Middle frontal gyrus (tissue), 1 donor: Measurements from ENCODE around the gene FAM193A.
"Not testable (repeated sequence)": the region's sequence is repeated elsewhere in the genome, so short reads cannot be mapped to it uniquely, and the experiment has no call there.

ENCODE experiments used
- DNase-seq: peaks from one replicate; pipeline ENCODE4 v3.0.0-alpha.2; 2015; ENCODE audit warnings: low spot score; ENCODE audit errors: extremely low spot score

Gene FAM193A

DNA sequence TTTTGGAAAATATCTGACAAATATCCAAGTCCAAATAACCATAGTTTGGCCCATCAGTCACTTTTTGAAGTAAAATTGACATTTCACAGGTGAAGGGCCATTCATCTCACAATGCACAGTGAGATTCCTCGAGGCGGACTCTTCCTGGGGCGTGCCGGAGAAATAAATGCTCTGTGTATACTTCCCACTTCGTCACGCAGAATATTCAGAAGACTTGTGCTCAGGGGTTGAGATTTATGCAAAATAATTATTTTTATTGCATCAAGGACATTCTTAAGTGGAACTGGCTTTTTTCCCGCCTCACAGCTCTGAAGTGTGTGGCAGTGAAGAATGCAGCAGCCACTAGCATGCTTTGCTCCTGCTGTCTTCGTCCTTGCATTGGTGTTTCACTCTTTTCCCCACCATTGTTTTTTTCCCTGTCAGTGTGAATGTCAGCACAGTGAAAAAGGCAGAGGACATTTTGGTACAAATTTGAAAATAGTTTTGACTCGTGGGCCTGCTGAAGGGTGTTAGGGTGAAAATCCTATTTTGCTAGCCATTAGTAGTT is 70.6 kb downstream of the FAM193A start:
- DNase-seq, result no peak

DNA sequence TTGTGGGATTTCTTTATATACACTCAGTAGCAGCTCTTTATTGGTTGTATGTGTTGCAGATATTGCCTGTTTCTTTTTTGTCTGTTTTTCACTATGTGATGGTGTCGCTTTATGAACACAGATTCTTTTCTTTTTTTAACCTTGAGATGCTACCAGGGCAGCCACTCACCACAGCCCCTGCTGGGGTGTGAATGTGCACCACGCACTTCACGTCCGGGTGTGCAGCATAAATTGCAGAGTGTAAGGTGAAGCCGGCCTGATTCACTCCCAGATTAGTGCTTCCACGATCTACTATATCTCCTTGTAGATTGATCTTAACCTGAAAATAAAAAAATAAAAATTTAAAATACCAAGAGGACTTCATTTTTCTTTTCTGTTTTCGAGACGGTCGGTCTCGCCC is 71.4 kb downstream of the FAM193A start:
- no peak for DNase-seq

DNA sequence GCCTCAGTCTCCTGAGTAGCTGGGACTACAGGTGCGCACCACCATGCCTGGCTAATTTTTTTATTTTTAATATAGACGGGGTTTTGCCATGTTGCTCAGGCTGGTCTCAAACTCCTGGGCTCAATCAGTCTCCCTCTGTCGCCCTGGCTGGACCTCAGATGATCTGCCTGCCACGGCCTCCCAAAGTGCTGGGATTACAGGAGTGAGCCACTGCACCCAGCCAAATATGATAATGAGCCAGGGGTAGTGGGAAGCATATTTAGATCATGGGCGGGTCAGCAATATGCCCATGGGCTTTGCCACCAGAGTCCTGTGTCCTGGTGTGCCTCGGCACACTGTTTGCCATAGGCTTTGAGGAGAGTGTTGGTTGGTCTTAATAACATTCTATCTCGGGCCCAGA is 71.8 kb downstream of the FAM193A start:
- no peak for DNase-seq

- no peak for DNase-seq
Measured at GRCh38 chr4:2615821-2616220, 79.4 kb downstream of the FAM193A start.

- no peak for DNase-seq
Measured at GRCh38 chr4:2617955-2618354, 81.5 kb downstream of the FAM193A start.

DNA sequence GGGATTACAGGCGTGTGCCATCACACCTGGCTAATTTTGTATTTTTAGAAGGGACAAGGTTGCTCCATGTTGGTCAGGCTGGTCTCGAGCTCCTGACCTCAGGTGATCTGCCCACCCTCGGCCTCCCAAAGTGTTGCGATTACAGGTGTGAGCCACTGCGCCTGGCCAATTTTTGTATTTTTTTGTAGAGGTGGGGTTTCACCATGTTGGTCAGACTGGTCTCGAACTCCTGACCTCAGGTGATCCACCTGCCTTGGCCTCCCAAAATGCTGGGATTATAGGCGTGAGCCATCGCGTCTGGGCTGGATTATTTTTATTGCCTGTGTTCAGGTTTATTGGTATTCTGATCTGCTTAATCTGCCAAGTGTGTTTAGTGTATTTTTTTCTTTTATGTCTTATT is 82.3 kb downstream of the FAM193A start:
- DNase-seq, result not testable (repeated sequence)

DNA sequence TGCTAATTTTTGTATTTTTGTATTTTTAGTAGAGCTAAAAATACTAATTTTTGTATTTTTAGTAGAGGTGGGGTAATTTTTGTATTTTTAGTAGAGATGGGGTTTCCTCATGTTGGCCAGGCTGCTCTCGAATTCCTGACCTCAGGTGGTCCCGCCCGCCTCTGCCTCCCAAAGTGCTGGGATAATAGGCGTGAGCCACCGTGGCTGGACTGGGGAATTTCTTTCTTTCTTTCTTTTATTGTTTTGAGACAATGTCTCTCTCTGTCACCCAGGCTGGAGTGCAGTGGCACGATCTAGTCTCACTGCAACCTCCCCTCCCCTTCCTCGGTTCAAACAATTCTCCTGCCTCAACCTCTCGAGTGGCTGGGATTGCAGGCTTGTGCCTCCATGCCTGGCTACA is 83.0 kb downstream of the FAM193A start:
- no peak for DNase-seq

DNA sequence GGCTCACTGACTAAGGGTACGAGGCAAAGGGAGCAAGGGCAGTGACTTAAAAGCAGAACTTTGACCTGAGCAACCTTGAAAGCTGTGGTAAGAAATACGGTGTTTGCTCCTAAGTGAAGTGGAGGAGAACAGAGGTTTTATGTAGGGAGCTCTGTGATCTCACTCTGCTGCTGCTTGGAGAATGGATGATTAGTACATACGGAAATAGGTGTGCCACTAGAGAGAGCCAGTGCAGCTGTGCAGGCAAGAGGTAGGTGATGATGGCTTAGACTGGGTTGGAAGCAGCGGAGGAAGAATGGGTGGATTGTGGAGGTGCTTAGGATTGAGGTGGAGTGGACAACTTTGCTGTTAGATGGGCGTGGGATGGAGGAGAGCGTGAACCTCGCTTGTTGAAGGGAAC is 85.0 kb downstream of the FAM193A start:
- DNase-seq, result no peak

GRCh38 chr4:2623442-2623841 is 87.0 kb downstream of the FAM193A start:
- no peak for DNase-seq

DNA sequence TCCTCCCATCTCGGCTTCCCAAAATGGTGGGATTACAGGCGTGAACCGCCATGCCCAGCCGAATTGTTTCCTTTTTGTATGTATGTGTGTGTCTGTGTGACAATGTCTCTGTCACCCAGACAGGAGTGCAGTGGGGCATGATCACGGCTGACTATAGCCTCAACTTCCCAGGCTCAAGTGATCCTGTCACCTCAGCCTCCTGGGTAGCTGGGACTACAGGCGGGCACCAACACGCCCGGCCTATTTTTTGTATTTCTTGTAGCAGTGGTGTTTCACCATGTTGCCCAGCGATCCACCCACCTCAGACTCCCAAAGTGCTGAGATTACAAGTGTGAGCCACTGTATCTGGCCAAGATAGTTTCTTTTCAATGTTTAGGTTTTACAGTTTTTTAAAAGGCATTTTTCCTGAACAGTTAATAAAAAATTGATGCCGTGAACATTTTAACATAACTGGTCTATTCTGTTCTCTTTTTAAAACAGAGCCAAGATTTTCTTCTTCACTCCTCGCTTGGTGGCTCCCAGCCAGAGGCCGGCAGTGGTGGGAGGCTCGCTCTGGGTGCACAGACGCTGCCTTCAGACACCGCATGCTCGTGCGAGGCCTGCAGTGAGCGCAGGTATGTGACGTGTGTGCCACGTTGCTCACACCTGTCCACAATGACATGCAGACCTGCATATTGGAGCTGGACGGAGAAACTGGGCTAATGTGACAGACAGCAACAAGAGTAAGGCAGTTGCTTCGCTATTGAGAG is 88.5 kb downstream of the FAM193A start:
- DNase-seq, result no peak

- no peak for DNase-seq
Measured at GRCh38 chr4:2626231-2626630, 89.8 kb downstream of the FAM193A start.

GRCh38 chr4:2630556-2631273 is 94.3 kb downstream of the FAM193A start:
- DNase-seq, result no peak

GRCh38 chr4:2634014-2634413 is 97.6 kb downstream of the FAM193A start:
- DNase-seq, result no peak

DNA sequence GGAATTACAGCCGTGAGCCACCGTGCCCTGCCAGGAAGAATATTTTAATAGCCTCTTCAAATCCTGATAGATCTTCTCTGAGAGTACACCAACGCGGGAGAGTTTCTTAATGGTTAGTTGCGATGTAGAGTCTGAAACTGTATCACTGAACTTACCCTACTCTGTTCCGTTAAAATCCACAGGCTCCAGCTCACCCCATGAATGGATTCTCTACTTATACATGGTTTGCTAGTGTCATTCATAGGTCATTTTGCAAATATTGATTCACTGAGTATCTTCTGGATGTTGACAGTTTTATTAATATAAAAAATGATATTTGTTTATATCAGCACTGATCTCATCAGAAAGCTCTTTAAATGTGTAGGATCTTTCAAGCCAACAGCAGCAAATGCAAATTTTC is 99.9 kb downstream of the FAM193A start:
- no peak for DNase-seq

DNA sequence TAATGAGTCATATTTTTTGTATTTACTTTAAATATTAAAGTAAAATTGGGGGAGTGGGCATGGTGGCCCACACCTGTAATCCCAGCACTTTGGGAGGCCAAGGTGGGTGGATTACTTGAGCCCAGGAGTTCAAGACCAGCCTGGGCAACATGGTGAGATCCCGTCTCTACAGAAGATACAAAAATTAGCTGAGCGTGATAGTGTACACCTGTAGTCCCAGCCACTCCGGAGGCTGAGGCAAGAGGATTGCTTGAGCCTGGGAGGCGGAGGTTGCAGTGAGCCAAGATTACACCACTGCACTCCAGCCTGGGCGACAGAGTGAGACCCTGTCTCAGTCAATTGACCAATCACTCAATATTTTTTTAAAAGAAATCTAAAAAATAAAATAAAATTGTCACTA is 100.5 kb downstream of the FAM193A start:
- DNase-seq, result not testable (repeated sequence)

- no peak for DNase-seq
Measured at GRCh38 chr4:2637956-2638552, 101.6 kb downstream of the FAM193A start.

DNA sequence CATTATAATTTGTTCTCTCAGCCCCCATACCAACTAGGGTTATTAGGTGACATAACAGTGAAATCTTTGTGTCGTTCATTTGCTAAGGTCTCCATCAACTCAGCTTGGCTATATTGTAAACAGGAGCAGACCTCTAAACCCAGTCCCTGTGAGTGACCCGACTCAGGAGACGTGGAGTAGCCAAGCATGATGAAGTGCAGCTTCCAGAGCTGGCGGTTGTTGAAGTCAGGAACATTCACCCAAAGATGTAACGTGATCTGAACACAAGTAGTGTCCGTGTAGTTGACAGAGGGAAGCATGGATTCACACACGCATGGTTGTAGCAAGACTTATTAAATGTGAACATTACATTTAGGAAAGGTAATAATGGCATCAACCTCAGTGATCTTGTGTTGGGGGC is 102.3 kb downstream of the FAM193A start:
- DNase-seq, result no peak

- no peak for DNase-seq
Measured at GRCh38 chr4:2642968-2643367, 106.5 kb downstream of the FAM193A start.

- DNase-seq, result no peak
Measured at GRCh38 chr4:2643555-2643954, 107.1 kb downstream of the FAM193A start.

GRCh38 chr4:2646396-2647149 is 110.1 kb downstream of the FAM193A start:
- no peak for DNase-seq

GRCh38 chr4:2647403-2648158 is 111.1 kb downstream of the FAM193A start:
- DNase-seq, result no peak
